Right cardiac atrium (tissue), 5 donors: ENCODE measurements around the gene RNF157. TPM values are rescaled to one million over a fixed set of nuclear protein-coding genes. Genes with fewer than 3 reads are reported as not detected.

ENCODE experiments used
- ATAC-seq, 2 donors: fragments of 200-7000 bp; cut with Tn5 transposase; one replicate each; pipeline versions ENCODE4 v1.8.0 to v1.9.1; 2020; ENCODE audit warnings: moderate library complexity in 2 of 2, mild to moderate bottlenecking in 1 of 2
- DNase-seq, 3 donors: peaks; one replicate each; pipeline ENCODE4 v3.0.0-alpha.2; 2020
- H3K27ac ChIP-seq: one replicate; pipeline ENCODE4 v1.5.1; 2013; ENCODE audit warnings: mild to moderate bottlenecking, low read length, control low read depth, moderate library complexity
- H3K27me3 ChIP-seq: one replicate; pipeline ENCODE4 v1.6.1; 2013; ENCODE audit not compliant: control insufficient read depth, insufficient read depth
- H3K4me1 ChIP-seq: one replicate; pipeline ENCODE4 v1.6.1; 2013; ENCODE audit warnings: low read length; ENCODE audit not compliant: control insufficient read depth, insufficient read depth
- H3K4me3 ChIP-seq: one replicate; pipeline ENCODE4 v1.5.1; 2013; ENCODE audit warnings: low read length, control low read depth
- H3K9me3 ChIP-seq: one replicate; pipeline ENCODE4 v1.6.1; 2013; ENCODE audit warnings: low read length; ENCODE audit not compliant: control insufficient read depth
- WGBS: extraction: QIAGEN DNeasy Blood & Tissue Kit; methylation state at CpG from one replicate; pipeline ENCODE4 v1.1.7; 2013; 5-methylcytosine and 5-hydroxymethylcytosine counted together
- intact Hi-C, 4 donors: fragments of 100-400 bp; cut with DNase I; formaldehyde crosslinking; loops; one replicate each; pipeline versions ENCODE4 v1.11.0 to v1.14.0; 2022 to 2023
- polyA plus RNA-seq: library from polyadenylated mRNA; stranded (reverse); fragments of 200-250 nt; gene quantifications from one replicate; pipeline ENCODE4 v1.2.3, GENCODE V29; 2013
- total RNA-seq, 4 donors: library from RNA; stranded (reverse); fragmentation: NEBNext Ultra II Directional; extraction: Animal tissue kit (Norgen Biotek cat#: 25700); gene quantifications; one replicate each; pipeline ENCODE4 v1.2.1, GENCODE V29; 2021
- donor health status: healthy with polysubstance abuse.
- donor health status: DM: no; HTN: yes; CAD: no.
- donor health status: DM: no; HTN: no; CAD: no.
- donor health status: DM: no; HTN: yes; CAD: no; lungs with severe emphysema.
- donor health status: DM: yes; HTN: yes; CAD: no.

RNF157 gene
- total and polyA plus RNA-seq, 5 donors: 10.2 to 18.8 (median 12.1) TPM

- intact Hi-C loops: loop anchor here in 3 of 4 donors (5.0 to 10.0 kb wide), 2 partner anchors 55 to 57 kb away; no protein-coding TSS in a partner anchor
- Histone ChIP-seq H3K4me3 (no peak overlapping the region), H3K27me3 (no peaks in the 10 kb centered on the region), H3K9me3 (no peaks in the 10 kb centered on the region), H3K4me1 (no peaks in the 10 kb centered on the region), H3K27ac (no peak overlapping the region)
- WGBS: 75% methylated on average over 6 of the region's 6 CpGs
- no peak for DNase-seq
- ATAC-seq: no peak
Measured at GRCh38 chr17:76179496-76180467, 60.5 kb downstream of the RNF157 start.

- intact Hi-C loops: loop anchor here in 2 of 4 donors (10.0 kb wide), 1 partner anchor 53 kb away; no protein-coding TSS in a partner anchor
- Histone ChIP-seq H3K4me3 (no peak overlapping the region), H3K4me1 (no peaks in the 10 kb centered on the region), H3K27me3 (no peaks in the 10 kb centered on the region), H3K9me3 (no peaks in the 10 kb centered on the region), H3K27ac (no peak overlapping the region)
- DNase-seq (no peak), ATAC-seq (no peak)
- 91% methylated on average over 10 of the region's 10 CpGs for WGBS
Measured at GRCh38 chr17:76178124-76178523, 62.2 kb downstream of the RNF157 start.

- Histone ChIP-seq H3K4me3 (no peak overlapping the region), H3K9me3 (no peaks in the 10 kb centered on the region), H3K27me3 (no peaks in the 10 kb centered on the region), H3K27ac (no peak overlapping the region), H3K4me1 (no peaks in the 10 kb centered on the region)
- ATAC-seq: peak; percentile 29 to 36
- WGBS: 93% methylated on average over 34 of the region's 34 CpGs
- DNase-seq: no peak
- intact Hi-C loops: loop anchor here in 2 of 4 donors (10.0 kb wide), 1 partner anchor 52 kb away; no protein-coding TSS in a partner anchor
Measured at GRCh38 chr17:76176701-76177574, 63.4 kb downstream of the RNF157 start.

GRCh38 chr17:76174037-76174436, 66.3 kb downstream of the RNF157 start:
- no peaks in the 10 kb centered on the region for H3K4me1 ChIP-seq
- DNase-seq: no peak
- no peaks in the 10 kb centered on the region for H3K9me3 ChIP-seq
- H3K27me3 ChIP-seq: no peaks in the 10 kb centered on the region
- no peak overlapping the region for H3K27ac ChIP-seq
- intact Hi-C loops: loop anchor here in 2 of 4 donors (10.0 kb wide), 1 partner anchor 49 kb away; no protein-coding TSS in a partner anchor
- 78% methylated on average over 9 of the region's 9 CpGs for WGBS
- H3K4me3 ChIP-seq: no peak overlapping the region
- ATAC-seq: no peak

- Histone ChIP-seq H3K4me3 (no peak overlapping the region), H3K9me3 (no peaks in the 10 kb centered on the region), H3K4me1 (no peaks in the 10 kb centered on the region), H3K27ac (no peak overlapping the region), H3K27me3 (no peaks in the 10 kb centered on the region)
- ATAC-seq: no peak
- intact Hi-C loops: loop anchor here in 2 of 4 donors (10.0 kb wide), 1 partner anchor 49 kb away; no protein-coding TSS in a partner anchor
- WGBS: 88% methylated on average over 11 of the region's 11 CpGs
- DNase-seq: no peak
Measured at GRCh38 chr17:76173474-76173873, 66.8 kb downstream of the RNF157 start.

- no peak for ATAC-seq
- intact Hi-C loops: loop anchor here in 2 of 4 donors (10.0 kb wide), 1 partner anchor 47 kb away; no protein-coding TSS in a partner anchor
- Histone ChIP-seq H3K4me3 (no peak overlapping the region), H3K27ac (no peak overlapping the region), H3K9me3 (no peaks in the 10 kb centered on the region), H3K4me1 (no peaks in the 10 kb centered on the region), H3K27me3 (no peaks in the 10 kb centered on the region)
- WGBS: 83% methylated on average over 4 of the region's 4 CpGs
- no peak for DNase-seq
Measured at GRCh38 chr17:76171706-76172105, 68.6 kb downstream of the RNF157 start.

GRCh38 chr17:76170114-76170513, 70.2 kb downstream of the RNF157 start:
- no peaks in the 10 kb centered on the region for H3K9me3 ChIP-seq
- no peaks in the 10 kb centered on the region for H3K4me1 ChIP-seq
- DNase-seq (no peak), ATAC-seq (no peak)
- no peaks in the 10 kb centered on the region for H3K27me3 ChIP-seq
- intact Hi-C loops: loop anchor here in 2 of 4 donors (10.0 kb wide), 1 partner anchor 45 kb away; no protein-coding TSS in a partner anchor
- WGBS: 90% methylated on average over 1 of the region's 1 CpG
- no peak overlapping the region for H3K4me3 ChIP-seq
- H3K27ac ChIP-seq: no peak overlapping the region

- DNase-seq (no peak), ATAC-seq (no peak)
- H3K9me3 ChIP-seq: no peaks in the 10 kb centered on the region
- H3K27ac ChIP-seq: no peak overlapping the region
- intact Hi-C loops: loop anchor here in 1 of 4 donors (1.0 kb wide), 1 partner anchor 11 kb away; no protein-coding TSS in a partner anchor
- no peaks in the 10 kb centered on the region for H3K4me1 ChIP-seq
- WGBS: 74% methylated on average over 10 of the region's 10 CpGs
- no peak overlapping the region for H3K4me3 ChIP-seq
- no peaks in the 10 kb centered on the region for H3K27me3 ChIP-seq
Measured at GRCh38 chr17:76166906-76167305, 73.4 kb downstream of the RNF157 start.

GRCh38 chr17:76166168-76166567, 74.1 kb downstream of the RNF157 start:
- H3K27ac ChIP-seq: no peak overlapping the region
- no peaks in the 10 kb centered on the region for H3K27me3 ChIP-seq
- intact Hi-C loops: no loop called here
- peaks cover 2% of the 10 kb centered on the region for H3K4me1 ChIP-seq
- H3K4me3 ChIP-seq: no peak overlapping the region
- no peaks in the 10 kb centered on the region for H3K9me3 ChIP-seq
- 85% methylated on average over 7 of the region's 7 CpGs for WGBS
- no peak for ATAC-seq
- DNase-seq: no peak

- Histone ChIP-seq H3K4me1 (peaks cover 2% of the 10 kb centered on the region), H3K27me3 (no peaks in the 10 kb centered on the region), H3K4me3 (no peak overlapping the region), H3K9me3 (no peaks in the 10 kb centered on the region), H3K27ac (no peak overlapping the region)
- DNase-seq (no peak), ATAC-seq (no peak)
- WGBS: 69% methylated on average over 2 of the region's 2 CpGs
- intact Hi-C loops: no loop called here
Measured at GRCh38 chr17:76164331-76164730, 76.0 kb downstream of the RNF157 start.
